Umbilical cord (tissue), 2 donors: ENCODE measurements around the gene ZFAND2A. TPM values are rescaled to one million over a fixed set of nuclear protein-coding genes. Genes with fewer than 3 reads are reported as not detected.
A peak's percentile ranks its signal among the peaks of the same experiment; 100 is the strongest.
"Not testable (repeated sequence)": the region's sequence is repeated elsewhere in the genome, so short reads cannot be mapped to it uniquely, and the experiment has no call there.

Experiments used
- DNase-seq: peaks from one replicate; pipeline ENCODE4 v3.0.0-alpha.2; 2015; ENCODE audit warnings: low spot score
- total RNA-seq: library from RNA; depleted of rRNA; stranded (reverse); fragments of >200 nt; gene quantifications from one replicate; pipeline ENCODE4 v1.2.3, GENCODE V29; 2014; ENCODE audit warnings: low replicate concordance; ENCODE audit not compliant: insufficient read depth

Gene ZFAND2A
- total RNA-seq, 1 donor from 2014 or later, result 20.5 TPM

DNA sequence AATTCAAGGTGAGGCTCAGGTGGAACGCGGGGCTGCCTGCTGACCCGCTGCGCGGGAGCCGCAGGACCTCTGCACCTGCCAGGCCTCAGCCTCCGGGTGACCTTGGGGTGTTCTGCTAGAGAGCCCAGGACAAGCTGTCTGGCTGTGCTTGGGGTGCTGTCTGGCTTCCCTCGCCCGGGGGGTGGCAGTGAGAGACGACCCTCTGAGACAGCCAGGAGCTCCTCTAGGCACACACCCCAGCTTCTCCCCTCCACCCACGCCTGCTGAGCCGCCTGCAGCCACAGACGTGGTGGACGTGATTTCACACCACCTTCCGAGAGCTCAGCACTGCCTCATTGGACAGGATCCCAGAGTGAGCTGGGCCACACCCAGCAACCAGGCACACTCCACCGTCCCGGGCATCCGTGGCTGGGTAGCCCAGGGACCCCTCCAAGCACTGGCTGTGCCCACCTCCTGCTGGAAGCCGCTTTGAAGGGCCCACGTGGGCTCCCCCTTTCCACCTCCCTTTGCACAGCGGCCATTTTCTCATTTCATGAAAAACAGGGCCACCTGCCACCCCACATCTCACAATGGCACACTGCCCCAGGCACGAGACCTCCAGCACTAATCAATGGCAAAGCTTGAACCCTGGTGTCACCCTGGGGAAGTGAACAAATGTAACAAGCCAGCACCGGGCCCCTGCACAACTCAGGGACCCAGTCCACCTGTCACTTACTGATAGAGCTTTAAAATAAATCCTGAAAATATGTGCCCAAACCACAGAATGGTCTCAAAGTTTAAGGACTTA is 35.0 kb downstream of the ZFAND2A start:
- peak; percentile 58 for DNase-seq

DNA sequence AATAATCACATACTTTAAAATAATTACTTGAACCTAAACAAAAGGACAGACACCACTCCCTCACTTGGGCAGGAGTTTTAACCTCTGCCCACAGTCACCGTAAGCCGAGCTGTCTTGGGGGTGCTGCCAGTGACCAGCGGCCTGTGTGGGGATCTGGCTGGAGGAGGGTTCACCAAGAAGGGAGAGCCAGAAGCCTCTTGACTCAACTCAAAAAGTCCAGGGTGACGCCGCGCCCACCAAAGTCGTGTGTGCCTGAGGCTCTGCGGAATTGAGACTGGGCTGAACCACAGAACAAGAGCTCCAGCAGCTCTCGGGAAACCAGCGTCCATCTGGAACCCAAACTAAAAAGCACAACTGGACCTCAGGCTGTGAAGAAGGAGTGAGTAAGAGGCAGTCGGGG is 35.8 kb downstream of the ZFAND2A start:
- peak; percentile 31 for DNase-seq

DNA sequence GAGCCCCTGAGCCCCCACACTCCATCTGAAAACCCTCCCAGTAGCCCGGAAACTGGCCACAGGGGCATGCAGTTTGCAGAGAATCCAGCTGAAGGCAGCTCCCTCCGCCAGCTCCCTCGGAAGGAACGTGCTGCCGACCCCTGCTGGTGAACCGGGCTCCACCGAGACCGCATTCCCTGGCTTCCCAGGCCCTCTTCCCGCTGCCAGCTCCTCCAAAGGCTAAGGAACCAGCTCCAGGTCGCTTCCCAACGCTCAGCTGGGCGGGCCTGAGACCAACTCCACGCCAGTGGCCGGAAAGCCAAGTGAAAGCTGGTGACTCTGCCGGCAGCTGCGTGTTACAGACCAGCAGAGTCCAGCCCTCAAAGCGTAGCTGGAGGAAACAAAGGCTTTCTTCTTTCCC is 36.3 kb downstream of the ZFAND2A start:
- peak; percentile 87 for DNase-seq

DNA sequence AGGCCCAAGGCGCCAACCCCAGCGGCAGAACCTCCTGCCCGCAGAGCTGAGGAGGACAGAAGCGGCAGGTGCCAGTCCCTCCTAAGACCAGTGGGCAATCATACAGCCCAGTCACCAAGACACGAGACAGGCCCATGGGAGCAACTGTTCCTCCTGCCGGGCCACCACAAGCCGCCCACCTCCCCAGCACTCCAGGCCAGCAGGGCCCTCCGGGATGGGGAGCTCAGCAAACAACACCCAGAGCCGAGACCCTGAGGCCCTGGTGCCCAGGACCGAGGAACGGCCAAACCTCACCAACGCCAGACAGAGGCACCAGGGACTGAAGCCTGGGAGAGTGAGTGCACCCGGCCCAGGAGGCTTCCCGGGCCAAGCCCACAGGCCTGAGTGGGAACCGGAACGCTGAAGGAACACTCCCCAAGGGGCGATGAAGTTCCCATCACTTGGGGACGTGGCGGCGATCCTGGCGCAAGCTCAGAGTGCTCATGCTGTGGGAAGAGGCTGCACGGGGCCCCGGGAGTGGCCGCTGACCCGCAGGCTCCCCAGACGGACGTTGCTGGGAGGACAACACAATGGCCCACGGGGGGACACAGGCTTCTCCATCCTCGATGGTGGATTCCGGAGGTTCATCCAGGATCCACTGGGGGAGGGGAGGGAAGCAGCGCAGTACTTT is 37.0 kb downstream of the ZFAND2A start:
- DNase-seq, result no peak

DNA sequence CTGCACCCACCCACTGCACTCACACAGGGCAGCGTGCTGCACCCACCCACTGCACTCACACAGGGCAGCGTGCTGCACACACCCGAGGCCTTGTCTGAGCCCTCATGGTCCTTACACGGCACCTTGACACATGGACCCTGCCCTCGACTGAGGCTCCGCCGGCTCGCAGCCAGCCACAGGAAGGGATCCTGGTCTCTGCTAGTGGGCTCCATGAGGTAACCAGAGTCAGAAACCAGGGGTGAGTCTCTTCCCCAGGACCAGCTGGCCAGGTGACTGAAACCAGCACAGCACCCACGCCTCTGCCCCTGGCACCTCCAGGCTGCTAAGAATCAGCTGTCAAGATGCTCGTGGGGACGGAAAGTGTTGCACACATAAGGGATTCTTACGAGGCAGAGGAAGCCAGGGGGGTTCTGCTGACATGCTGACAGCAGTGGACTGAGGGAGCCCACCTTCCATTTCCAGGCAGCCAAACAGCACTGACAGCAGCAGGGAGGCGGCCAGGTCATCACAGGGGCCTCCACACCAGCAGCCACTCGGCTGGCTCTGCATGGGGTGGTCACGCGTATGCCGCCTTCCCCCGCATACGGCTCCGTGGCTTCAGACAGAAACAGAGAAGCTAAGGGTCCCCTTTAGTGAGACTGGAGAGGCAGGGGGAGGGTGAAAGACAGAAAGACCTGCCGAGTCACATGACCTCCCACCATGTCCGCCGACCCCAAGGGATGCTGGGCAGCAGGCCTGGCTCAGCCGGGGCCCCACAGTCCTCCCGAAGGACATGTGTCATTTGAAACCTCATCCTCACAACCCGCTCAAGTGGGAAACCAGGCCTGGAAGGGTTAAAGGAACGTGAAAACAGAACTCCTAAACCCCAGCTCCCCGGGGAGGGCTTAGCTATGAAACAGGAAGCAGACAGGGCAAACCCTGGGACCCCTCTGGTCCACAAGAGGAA is 37.8 kb downstream of the ZFAND2A start:
- no peak for DNase-seq

DNA sequence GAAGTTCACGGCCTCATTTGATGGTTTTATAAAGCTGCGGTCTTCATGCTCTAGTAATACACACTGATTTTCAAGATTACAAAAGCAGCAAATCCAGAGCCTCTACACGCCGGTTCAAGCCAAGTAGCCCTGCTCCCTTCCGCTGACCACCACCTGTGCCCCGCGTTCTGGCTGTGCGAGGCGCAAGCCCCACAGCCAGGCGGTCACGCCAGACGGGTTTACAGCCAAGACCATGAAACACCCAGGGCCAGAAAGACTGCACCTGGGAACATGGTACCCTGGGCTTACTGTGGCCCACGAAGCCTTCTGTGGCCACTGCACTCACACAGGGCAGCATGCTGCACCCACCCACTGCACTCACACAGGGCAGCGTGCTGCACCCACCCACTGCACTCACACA is 38.5 kb downstream of the ZFAND2A start:
- DNase-seq, result no peak

DNA sequence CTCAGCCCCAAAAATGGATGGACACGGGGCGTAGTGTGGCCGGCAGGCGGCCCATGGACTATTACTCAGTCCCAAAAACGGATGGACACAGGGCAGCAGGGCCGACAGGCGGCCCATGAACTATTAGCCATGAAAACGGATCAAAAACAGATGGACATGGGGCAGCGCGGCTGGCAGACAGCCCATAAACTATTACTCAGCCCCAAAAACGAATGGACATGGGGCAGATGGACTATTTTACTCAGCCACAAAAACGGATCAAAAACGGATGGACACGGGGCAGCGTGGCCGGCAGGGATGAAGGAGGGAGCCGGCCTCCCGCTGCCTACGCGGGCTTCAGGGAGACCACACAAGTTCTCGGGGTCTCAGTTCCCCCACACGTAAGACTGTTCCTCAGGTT is 39.2 kb downstream of the ZFAND2A start:
- DNase-seq, result no peak

DNA sequence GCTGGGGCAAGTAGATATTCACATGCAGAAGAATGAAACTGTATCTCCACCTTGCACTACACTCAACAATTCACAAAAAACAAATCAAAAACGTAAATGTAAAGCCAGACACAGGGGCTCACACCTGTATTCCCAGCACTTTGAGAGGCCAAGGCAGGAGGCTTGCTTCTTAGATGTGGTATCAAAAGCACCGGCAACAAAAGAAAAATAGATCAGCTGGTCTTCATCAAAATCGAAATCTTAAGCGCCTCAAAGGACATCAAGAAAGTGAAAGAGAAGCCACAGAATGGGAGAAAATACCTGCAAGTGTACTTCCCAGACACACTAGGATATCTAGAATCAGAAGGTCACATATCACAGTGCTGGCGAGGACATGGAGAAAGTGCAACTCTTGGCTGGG is 40.8 kb downstream of the ZFAND2A start:
- no peak for DNase-seq

DNA sequence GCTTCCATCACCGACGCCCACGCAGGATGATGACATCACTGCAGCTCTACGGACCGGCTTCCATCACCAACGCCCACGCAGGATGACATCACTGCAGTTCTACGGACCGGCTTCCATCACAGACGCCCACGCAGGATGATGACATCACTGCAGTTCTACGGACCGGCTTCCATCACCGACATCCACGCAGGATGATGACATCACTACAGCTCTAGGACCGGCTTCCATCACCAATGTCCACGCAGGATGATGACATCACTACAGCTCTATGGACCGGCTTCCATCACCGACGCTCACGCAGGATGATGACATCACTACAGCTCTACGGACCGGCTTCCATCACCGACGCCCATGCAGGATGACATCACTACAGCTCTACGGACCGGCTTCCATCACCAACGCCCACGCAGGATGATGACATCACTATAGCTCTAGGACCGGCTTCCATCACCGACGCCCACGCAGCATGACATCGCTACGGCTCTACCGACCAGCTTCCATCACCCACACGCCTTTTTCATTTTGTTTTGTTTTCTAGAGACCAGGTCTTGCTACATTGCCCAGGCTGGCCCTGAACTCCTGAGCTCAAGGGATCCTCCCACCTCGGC is 42.6 kb downstream of the ZFAND2A start:
- no peak for DNase-seq

DNA sequence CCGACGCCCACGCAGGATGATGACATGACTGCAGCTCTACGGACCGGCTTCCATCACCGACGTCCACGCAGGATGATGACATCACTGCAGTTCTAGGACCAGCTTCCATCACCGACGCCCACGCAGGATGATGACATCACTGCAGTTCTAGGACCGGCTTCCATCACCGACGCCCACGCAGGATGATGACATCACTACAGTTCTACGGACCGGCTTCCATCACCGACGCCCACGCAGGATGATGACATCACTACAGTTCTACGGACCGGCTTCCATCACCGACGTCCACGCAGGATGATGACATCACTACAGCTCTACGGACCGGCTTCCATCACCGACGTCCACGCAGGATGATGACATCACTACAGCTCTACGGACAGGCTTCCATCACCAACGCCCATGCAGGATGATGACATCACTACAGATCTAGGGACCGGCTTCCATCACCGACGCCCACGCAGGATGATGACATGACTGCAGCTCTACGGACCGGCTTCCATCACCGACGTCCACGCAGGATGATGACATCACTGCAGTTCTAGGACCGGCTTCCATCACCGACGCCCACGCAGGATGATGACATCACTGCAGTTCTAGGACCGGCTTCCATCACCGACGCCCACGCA is 43.5 kb downstream of the ZFAND2A start:
- not testable (repeated sequence) for DNase-seq

DNA sequence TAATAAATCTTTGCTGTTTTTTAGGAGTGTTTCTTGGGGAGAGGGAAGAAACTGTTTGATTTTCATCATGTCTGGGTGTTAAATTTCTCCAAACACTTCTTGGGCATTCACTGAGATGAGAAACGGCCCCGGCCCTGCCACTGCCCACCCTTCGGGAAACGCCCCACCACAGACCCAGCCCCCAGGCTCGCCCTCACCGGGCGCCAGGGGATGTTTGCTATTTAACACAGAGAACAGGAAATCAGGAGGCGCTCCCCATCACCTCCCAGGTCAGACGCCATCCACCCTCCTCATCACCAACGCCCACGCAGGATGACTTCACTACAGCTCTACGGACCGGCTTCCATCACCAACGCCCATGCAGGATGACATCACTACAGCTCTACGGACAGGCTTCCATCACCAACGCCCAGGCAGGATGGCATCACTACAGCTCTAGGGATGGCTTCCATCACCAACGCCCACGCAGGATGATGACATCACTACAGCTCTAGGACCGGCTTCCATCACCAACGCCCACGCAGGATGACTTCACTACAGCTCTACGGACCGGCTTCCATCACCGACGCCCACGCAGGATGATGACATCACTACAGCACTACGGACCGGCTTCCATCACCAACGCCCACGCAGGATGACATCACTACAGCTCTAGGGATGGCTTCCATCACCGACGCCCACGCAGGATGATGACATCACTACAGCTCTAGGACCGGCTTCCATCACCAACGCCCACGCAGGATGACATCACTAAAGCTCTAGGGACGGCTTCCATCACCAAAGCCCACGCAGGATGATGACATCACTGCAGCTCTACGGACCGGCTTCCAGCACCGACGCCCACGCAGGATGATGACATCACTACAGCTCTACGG is 44.6 kb downstream of the ZFAND2A start:
- not testable (repeated sequence) for DNase-seq

DNA sequence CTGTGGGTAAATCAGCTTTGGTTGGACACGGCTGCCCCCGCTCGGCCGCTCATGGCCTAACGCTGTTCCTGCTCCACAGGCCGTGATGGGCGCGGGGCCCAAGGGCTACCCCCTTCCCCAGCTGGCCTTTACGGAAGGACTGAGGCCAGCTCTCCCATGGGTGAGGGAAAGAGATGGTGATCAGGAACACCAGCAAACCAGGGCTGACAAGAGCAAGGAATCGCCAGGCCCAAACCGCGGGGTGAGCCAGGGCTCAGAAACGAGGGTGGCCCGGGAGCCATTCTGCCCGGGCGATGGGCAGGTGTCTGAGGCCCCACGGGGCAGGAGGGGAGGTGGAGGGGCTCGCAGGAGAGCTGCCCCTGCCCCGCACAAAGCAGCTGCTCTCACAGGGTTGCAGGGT is 45.5 kb downstream of the ZFAND2A start:
- DNase-seq, result no peak

DNA sequence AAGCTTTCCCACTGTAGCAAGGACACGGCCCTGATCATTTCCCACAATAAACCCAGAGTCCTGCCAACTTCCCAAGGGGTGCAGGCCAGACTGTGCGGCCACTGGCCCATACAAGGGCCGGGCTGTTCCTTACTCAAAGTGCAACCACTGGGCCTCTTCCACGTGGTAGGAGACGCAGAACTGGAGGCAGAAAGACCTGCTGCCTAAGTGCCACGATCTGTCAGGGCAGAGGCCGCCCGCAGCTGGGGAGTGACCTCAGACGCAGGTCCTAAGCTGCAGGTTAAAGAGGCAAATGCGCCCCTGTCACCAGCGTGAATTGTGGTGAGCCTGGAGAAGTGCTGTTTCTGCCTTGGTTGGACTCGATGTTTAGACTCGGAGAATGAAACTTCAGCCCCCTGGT is 45.9 kb downstream of the ZFAND2A start:
- no peak for DNase-seq

DNA sequence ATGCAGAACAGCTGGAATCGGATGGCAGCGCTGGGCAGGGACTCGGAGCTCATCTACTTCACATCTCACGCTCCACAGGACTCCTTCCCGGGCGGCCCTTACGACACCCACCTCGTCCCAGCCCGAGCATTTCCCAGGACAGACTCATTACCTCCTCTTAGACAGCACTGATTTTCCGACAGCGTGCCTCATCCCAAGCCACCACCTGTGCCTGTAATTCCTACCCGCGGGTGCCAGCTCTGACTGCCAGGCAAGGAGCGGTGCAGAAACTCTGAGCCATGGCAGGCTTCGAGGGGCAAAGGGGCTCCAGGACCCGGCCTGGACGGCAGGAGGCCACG is 46.5 kb downstream of the ZFAND2A start:
- no peak for DNase-seq

DNA sequence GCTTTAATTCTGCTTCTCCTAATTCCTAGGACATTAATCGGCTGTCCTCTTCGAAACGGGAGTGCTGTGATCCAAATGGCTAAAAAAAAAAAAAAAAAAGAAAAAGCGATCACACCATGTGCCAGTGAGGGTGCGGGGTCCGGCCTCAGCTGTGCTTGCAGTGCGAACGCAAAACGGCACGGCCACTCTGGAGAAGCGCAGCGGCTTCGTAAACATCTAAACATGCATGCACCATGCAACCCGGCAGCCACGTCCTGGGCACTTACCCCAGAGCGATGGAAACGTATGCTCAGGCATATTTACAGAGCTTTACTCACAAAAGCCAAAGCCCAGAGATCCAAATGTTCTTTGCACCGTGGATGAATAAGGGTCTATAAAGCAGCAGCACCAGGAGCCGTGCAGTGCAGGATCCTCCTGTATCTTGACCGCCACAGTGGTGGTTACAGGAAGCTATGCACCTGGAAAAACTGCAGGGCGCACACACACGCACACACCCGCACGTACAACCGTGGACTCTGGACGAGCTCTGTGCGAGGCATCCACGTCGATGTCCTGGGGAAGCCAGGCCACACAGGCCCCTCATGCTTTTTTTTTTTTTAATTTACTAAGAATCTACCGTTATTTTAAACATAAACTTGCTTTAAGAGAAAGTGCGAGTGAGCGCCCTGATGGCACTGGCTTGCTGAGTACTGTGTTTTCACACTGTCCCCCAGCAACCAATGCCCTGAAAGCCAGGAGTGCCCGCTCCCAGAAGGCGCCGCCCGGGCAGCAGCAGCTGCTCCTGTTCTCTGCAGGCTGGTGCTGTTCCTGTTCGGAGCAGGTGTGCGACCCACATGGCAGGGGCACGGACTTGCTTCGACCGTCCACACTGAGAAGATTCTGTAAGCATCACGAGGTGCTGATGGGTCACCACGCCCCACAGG is 47.1 kb downstream of the ZFAND2A start:
- no peak for DNase-seq

DNA sequence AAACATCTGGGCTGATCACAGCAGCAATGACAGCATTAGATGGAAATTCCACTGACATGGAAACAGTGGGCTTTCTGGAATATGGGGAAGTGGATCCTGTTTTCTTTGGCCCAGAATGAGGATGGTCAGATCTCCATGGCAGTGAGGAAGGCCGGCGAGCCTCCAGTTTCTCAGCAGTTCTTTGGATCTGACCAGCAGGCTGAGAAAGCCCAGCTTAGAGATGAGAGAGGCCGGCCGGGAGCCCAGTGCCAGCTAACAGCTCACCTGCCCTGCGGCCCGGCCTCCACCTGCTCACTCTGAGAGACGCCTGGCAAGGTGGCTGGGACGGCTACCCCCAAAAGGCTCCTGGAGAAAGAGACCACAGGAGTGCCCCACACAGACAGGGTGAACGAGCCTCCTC is 47.9 kb downstream of the ZFAND2A start:
- no peak for DNase-seq

DNA sequence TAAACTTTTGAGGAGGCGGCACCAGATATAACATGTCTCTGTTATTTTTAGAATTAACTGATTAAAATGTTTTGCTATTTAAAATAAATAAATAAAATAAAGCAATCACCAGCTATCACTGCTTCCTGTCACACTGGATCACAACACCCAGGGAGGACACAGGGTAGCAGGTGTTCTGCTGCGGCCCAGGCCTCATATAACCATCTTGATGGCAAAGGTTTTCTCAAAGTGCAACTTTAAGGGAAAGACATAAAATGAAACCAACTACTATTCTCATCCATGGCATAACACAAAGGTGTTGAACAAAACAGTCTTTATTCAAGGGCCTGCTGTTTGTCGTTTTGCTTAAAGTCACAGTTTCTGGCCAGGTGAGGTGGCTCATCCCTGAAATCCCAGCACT is 48.8 kb downstream of the ZFAND2A start:
- no peak for DNase-seq

DNA sequence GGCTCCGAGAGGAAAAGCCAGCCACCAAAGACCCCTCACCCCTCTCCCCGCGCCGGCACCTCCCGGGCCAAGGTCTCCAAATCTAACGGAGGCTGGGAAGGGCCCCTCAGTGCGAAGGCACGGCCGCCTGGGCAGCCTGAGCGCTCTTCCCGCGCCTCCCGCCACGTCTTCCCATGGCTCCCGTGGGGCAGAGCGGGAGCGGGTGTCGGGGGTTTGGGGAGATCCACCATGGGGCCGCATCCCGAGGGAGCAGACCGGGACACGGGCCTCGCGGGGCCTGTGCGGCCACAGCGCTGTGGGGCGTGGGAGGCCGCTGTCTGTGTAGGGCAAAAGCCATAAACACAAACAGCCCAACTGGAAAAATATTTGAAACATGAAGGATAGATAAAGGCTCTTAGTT is 49.6 kb downstream of the ZFAND2A start:
- no peak for DNase-seq

DNA sequence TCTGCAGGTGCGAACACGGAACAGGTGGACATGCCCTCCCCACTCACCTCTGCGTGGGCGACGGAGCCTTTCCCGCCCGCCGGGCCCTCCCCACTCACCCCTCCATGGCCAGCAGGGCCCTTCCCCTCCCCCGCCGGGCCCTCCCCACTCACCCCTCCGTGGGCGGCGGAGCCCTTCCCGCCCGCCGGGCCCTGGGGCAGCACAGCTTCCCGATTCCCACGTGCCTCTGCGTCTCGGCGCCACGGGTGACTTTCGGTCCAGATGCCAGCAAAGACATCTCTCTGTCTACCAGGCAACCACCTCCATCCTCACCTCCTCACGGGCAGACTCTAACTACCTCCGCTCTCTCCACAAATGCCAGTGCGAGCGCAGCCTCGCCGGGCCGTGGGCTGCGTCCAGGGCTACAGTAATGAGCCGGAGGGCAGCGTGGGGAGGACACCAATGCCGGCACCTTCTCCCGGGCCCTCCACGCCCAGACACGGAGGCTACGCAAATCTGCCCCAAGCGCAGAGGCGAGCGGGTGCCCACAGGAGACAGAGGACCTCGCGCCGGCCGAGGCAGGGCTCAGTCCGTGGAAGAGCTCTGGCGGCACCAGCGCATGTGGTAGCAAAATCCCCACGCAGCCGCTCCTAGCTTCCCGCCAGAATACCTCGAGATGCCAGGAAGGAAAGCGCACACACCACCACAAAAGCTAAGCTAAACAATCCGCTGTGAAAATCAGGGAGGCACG is 50.2 kb downstream of the ZFAND2A start:
- DNase-seq, result no peak
